RCC 7860 (cell line): ENCODE measurements around the gene KLHDC7B.
"Not testable (repeated sequence)": the region's sequence is repeated elsewhere in the genome, so short reads cannot be mapped to it uniquely, and the experiment has no call there.

ENCODE experiments used
- DNase-seq: peaks from one replicate; pipeline ENCODE4 v3.0.0-alpha.2; 2015; ENCODE audit warnings: low spot score
- FAIRE-seq: peaks from 2 replicates; lab custom pipeline; 2012; peaks lifted over from hg19 to GRCh38; lab: Jason Lieb, UNC

The KLHDC7B gene

DNA sequence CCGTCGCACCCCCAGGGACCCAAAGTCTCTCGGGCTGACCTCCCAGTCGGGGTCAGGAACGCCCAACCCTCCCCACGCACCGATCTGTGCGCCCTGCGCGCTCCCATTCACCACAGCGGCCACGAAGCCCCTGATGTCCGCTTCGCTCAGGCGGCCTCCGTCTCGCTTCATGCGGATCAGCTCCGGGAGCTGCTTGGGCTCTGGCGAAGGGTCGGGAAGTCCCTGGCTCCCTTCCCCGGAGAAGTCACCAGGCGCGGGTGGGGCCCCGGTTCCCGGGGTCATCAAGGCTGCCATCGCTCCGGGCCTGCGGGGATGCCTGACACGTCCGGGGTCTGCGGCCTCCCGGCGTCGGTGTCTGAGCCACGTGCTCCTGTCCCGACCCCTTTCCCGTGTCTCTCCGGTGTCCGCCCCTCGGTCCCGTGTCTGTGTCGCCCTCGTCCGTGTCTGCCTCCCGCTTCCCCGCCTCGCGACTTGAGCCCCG, 16.2 kb upstream of the KLHDC7B start:
- DNase-seq (no peak), FAIRE-seq (no peak)

DNA sequence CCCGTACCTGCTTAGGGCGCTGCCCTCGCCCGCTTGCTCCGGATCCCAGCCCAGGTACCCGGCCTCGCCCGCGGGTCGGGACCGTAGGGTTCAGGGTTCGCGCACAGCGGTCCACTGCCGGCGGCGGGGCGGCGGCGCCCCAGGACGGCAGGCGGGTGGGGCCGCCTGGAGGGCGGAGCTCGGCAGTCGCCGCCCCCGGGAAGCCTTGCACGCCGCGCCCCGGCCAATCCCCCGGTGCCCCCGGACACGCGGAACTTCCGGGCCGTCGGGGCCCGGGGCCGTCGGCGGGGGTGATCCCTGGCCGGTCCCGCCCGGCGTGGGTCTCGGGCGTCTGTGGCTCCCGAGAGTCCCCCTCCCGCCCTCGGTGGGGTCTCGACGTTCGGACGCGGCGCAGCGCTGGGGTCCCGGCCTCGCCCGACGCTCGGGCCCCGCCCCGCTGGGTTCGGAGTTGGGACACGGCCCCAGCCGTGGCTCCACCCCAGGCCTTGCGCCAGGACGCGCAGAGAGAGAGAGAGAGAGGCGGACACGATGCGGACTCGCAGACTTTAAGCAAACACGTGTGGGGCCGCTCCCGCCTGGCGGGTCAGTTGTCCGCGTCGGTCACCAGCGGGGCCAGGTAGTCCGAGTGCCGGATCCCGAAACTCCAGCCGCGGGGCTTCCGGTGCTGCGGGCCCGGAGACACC, 15.7 kb upstream of the KLHDC7B start, which contains the start of gene TYMP:
Gene TYMP (minus strand): TSS at position 116 of the 683 bp plus-strand sequence. CDS start 303 bp downstream, outside the sequence.
- no peak for FAIRE-seq
- no peak for DNase-seq

GRCh38 chr22:50530580-50530876, 15.2 kb upstream of the KLHDC7B start:
- FAIRE-seq (no peak), DNase-seq (no peak)

DNA sequence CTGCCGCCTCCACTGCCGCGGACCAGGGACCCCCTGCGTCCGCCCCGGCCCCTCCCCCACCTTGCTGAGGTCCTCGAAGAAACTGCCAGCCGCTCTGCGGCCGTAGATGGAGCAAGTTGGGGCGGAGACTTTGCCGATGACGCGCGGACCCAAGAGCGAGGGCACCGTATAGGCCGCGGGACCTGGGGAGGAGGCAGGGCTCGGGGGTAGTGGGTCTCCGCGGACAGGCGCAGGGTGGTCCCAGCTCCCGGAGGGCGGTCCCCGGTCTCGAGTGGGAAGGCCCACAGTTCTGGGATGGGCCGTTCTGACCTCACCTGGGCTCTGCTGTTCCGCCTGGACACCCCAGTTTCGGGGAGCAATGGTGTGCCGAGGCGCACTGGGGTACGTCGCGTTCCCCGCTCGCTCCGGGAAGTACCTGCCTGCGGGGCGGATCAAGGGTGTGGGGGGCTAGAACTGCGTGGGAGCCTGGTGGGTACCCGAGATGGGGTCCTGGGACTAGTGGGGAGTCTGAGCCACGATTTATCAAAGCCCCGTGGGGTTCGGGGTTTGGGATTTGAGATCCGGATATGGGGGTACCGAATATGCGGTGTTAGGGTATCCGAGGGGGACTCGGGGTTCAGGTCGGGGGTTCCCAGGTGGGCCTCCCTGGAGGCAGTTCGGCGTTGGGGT, 14.7 kb upstream of the KLHDC7B start:
- peak; percentile 33 for DNase-seq
- no peak for FAIRE-seq

DNA sequence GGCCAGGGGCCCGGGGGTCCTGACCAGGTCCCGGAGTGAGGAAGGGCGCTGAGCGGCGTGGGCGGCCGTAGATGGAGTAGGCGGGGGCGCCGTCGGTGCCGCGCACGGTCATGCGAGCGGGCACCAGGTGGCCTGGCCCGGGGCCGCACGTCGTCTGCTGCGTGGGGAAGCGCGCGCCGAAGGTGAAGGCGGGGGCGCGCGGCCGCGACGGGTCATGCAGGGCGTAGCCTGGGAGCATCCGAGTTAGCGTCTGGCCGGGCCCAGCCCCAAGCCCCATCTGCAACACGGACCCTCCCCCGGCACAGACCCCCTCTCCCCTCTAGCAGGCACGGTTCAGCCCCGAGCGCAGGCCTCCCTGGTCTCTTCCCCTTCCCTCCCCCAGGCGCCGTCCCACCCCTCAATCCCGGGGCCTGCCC, 14.1 kb upstream of the KLHDC7B start:
- FAIRE-seq, result no peak
- DNase-seq, result no peak

DNA sequence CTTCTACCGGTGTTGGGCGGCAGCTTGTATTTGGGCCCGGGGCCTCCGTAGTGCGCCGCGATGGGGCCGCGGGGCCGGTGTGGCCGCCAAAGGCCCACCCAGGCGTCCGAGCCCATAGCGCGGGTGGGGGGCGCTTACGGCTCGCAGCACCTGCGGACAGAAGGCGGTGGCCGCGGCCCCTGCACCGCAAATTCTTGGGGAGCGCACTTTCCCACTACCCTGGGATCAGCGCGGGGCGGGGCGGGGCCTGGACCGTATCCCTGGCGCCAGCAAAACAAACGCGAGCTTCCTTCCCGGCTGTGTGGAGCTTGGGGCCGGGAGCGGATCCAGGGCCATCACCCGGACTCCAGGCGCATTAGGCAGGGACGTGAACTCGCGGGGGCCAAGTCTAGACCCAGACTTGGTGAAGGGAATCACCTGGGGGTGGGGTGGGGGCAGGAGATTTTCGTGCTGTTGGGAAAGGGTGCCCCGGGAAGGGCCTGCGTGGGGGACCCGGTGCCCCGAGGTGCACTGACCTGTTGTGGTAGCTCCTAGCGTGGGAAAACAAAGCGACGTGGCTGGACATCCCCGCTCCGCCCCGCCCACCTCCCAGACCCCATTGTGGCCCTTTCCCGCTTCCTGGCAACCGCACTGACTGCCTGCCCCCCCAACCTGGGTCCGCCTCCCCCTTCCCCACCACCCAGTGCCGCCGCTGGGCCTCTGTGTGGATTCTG, 13.6 kb upstream of the KLHDC7B start:
- DNase-seq (peak; percentile 16), FAIRE-seq (no peak)

GRCh38 chr22:50532824-50533796, 12.6 kb upstream of the KLHDC7B start:
- DNase-seq (no peak), FAIRE-seq (no peak)

- DNase-seq (peak; percentile 49), FAIRE-seq (peak; percentile 93)
These were observed 11.6 kb upstream of the KLHDC7B start for GRCh38 chr22:50533856-50534711.

GRCh38 chr22:50535113-50535512, 10.6 kb upstream of the KLHDC7B start:
- no peak for DNase-seq
- FAIRE-seq, result no peak

DNA sequence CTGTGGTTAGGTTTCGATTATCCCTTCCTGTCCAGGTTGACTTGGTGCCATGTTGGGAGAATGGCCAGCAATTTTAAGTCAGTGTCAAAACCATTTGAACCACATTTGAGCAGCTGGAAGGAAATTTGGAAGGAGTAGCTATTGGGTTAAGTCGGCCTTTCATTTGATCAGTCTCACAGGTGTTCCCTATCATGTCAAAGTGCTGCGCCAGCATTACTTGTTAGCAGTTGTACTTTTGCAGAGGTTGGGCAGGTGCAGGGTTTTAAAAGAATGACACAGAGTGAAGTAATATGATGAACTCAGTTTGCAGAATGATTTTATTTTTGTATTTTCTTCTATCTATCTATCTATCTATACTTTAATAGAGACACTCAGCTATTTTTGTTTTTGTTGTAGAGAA, 9.5 kb upstream of the KLHDC7B start:
- DNase-seq (no peak), FAIRE-seq (no peak)

DNA sequence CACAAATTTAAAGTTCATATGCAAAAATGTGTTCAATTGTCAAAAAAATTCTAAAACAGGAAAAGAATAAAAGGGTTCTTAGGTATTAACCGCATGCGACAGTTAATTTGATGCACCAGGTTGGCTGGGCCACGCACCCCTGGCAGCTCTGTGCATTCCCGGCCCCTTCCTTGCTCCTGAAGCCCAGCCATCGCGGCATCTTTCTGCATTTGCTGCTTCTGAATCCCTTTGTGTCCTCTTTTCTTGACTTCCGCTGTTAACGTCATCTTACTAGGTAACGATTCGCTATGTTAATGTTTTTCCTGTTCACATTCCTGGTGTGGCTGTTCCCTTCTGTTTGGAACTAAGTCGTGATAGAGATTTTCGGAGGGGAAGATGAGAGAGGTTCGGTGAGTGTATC, 7.9 kb upstream of the KLHDC7B start:
- DNase-seq, result no peak
- no peak for FAIRE-seq

DNA sequence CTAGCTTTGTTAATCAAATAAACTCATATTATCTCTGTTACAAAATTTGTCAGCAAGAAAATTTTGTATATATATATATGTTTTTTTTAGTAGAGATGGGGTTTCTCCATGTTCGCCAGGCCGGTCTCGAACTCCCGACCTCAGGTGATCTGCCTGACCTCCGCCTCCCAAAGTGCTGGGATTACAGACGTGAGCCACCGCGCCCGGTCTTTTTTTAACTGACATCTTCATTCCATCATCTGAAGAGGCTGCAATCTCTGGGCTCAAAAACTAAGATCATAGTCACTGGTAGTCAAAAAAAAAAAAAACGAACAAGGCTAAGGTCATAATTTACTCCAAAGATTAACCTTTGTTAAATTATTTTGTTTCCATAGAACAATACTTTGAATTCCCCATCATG, 5.3 kb upstream of the KLHDC7B start:
- DNase-seq (no peak), FAIRE-seq (no peak)

GRCh38 chr22:50541667-50542026, 4.1 kb upstream of the KLHDC7B start:
- not testable (repeated sequence) for FAIRE-seq
- peak; percentile 36 for DNase-seq

GRCh38 chr22:50542416-50542927, 3.2 kb upstream of the KLHDC7B start:
- DNase-seq (no peak), FAIRE-seq (no peak)

GRCh38 chr22:50544078-50544745, 1.5 kb upstream of the KLHDC7B start:
- no peak for FAIRE-seq
- DNase-seq, result no peak

GRCh38 chr22:50544746-50545253, 899 bp upstream of the KLHDC7B start:
- DNase-seq, result no peak
- no peak for FAIRE-seq

GRCh38 chr22:50546326-50547262, 895 bp downstream of the KLHDC7B start:
- DNase-seq (no peak), FAIRE-seq (no peak)
